AG08395 (cell line): ENCODE results near the gene CD276.

Source experiments
- DNase-seq: peaks from one replicate; pipeline ENCODE4 v3.0.0; 2012; ENCODE audit warnings: mixed read lengths, low spot score

CD276 gene

DNA sequence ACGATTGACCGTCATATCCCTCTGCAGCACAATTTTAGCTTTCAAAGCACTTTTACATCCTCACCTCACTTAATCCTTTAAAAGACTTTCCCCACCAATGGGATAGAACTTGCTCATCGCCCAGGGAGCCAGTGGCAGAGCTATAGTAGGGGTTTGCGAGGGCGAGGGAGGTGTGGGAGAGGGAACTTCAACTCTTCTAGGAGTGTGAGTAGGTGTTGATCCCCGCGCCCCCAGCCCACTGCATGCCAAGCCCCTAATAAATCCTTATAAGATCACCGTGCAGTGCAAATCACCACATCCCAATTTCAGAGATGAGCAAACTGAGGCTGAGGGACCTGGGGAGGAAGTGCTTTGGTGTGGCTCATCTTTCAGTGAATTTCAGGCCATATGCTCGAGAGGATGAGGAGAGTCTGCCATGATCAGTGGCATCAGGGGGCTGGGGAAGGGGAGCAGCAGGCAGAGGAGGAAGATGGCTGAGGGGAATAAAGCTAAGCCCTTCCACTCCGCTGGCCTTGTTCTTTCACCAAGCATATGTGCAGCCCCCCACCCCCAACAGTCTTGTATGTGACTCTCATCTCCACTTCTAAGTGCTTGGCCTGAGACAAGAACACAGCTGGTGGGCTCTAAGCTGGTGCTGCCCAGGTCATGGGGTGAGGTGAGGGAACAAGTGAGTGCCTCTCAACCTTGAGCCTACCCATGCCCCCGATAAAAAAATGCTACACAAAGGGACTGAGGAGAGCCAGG is 63.8 kb downstream of the CD276 start:
- DNase-seq = no peak

GRCh38 chr15:73748730-73749129 is 64.5 kb downstream of the CD276 start:
- DNase-seq = no peak

DNA sequence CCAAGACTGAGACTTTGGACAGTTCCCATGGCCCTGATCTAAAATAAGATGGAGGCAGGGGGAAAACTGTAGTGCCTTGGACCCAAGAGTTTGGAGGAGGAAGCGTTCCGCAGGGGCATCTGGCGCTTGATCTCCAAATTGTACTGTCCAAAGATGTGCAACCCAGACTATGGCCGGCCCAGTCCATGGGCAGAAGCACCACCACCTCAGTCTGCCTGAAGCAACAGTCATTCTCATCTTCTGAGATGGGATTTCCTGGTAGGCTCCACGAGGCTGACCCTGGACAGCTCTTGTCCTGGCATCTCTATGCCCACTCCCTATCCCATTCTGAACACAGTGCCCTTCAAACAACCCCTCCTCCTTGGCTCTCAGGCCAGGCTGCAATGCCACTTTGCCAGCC is 65.3 kb downstream of the CD276 start:
- DNase-seq = no peak

DNA sequence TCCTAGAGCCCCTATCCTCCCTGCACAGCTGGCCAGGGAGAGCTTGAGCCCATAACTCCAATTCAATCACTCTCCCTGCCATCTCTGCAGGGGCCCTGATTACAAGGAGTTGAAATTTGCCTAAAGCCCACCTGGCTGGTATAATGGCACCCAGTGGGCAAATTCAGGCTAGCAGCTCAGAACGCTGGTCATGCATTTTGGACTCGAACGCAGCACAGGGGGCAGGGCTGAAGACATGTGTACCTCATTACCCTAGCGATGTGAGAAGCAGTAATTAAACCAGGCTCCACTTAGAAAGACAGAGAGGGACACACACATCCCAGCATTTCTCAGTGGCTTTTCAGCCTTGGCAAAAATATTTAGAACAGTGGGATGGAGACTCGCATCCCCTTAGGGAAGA is 65.8 kb downstream of the CD276 start:
- DNase-seq = no peak

GRCh38 chr15:73750438-73750837 is 66.3 kb downstream of the CD276 start:
- DNase-seq = no peak

DNA sequence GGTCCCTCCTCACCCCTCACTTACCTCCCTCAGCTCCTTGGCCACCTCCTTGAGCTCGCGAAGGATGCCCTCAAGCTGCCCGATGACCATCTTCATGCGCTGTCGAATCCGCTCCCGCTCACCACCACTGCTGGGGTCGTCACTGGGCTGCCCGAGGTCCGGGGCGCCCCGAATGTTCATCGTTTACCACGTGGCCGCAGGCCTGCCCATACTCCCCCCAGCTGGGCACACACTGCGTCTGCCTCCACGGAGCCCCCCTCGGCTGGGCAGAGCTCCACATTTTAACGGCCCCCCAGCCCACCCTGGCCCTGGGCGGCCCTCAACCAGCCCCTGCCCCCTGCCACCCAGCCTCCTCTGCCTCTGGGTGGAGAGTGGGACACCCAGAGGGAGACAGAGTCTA is 66.8 kb downstream of the CD276 start:
- no peak for DNase-seq

DNA sequence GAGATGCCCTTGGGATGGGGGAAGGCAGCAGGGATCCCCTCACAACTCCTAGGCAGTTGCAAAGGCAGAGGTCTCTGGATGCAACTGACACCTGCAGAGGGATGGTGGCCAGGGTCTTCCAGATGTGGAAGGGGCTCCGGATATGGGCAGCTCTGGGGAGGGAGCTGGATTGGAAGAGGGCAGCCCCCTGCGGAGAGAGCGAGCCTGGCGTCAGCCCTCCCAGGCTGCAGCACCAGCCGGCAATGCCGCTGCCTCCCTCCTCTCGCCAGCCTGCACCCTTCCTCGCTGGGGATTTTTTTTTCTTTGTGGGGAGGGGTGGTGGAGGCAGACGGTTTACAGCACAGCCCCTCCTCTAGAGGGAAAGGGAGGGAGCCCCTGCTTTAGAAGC is 67.3 kb downstream of the CD276 start:
- DNase-seq = no peak

DNA sequence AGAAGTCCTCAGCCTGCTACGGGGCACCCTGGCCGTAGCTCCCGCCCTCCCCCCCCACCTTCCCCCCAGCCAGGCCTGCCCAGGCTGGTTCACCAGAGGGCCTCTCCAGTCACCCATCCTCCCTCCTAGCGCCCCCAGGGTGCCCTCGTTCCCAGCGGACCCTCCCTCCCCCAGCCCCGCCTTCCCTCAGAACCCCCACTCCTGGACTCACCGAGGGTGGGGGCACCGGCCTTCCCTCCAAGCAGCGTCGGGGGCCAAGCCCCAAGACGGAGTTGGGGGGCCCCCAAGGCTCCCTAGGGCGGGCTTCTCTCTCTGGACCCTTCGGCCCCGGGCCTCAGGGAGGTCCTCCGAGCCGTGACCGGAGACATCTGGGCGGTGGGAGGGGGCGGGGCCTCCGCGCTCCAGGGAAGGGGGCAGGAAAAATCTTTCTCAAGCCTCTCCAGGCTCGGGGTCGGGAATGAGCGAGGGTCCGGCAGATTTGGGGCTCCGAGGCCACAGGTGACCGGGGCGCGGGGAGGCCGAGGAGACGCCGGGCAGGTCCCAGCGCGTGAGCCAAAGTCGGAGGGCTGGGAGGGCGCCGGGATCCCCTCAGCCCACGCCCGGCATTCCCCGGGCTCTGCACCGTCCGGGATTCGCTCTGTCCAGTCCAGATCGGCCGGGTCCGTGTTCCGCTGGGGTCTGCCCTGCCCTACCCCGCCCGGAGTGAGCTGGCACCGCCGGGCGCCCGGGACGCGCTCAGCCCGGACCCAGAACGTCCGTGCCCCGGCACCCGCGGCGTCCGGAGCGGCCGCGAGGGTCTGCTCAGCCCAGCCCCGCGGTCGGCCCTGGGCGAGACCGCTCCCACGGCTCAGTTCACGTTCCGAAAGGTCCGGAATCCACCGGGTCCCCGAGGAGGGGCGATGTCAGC is 68.0 kb downstream of the CD276 start:
- DNase-seq = no peak

DNA sequence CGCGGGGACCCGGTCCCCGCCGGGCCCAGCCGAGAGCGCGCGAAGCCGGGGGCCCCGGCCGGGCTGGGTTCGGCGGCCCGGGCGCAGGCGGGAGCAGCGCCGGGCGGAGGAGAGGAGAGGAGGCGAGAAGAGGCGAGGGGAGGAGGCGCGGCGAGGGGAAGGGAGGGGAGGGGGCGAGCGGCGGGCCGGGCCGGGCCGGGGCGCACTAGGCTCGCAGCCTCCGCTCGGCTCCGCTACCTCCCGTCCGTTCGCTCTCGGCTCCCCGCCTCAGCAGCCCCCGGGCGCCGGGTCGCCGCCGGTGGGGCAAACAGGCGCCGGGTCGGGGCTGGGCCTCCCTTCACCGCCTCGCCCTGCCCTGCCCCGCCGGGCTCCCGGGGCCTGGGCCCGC is 68.6 kb downstream of the CD276 start:
- DNase-seq = peak; percentile 35

- DNase-seq = peak; percentile 78
Observed at GRCh38 chr15:73753250-73754130, 69.3 kb downstream of the CD276 start, which contains the start of gene INSYN1. INSYN1 (minus strand) TSS chr15:73753351; CDS start chr15:73751130, 2,221 bp downstream.

DNA sequence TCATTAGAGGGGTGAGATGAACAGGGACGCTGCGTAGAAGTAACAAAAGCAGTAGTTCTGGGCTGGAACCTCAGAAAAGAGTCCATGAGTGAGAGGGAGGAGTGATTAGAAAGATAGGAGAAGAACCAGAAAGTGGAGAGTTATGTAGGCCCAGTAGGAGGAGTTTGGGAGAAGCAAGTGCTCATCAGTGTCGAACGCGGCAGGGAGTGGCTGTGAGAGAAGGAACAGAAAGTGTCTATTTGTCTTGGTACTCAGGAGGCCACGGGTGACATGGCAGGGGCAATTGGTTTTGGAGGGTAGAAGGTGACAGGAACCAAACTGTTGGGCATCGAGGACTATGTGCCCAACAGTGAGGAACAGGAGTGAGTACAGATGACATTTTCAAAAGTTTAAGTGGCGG is 70.3 kb downstream of the CD276 start:
- DNase-seq = no peak

GRCh38 chr15:73755481-73755880 is 71.3 kb downstream of the CD276 start:
- DNase-seq = no peak

DNA sequence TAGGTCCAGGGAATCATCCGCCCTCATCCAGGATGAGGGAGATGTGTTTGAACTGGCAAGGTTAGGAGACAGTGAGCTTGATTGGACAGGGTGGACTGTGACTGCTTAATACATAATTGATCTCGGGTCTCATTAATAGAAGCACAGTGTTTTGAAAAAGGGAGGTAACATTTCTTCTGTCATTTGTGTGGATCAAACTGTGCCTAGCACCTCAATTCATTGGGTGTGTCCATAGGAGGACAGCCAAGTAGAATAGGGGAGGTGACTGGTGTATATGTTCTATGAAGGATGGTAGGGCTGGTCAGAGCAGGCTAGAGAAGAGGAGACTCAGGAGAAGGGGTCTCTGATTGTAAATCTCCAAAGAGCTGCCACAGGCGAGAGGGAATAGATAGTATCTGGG is 71.8 kb downstream of the CD276 start:
- no peak for DNase-seq

GRCh38 chr15:73756390-73756789 is 72.2 kb downstream of the CD276 start:
- no peak for DNase-seq

- no peak for DNase-seq
Observed at GRCh38 chr15:73756947-73757513, 72.8 kb downstream of the CD276 start.

GRCh38 chr15:73757571-73757970 is 73.4 kb downstream of the CD276 start:
- no peak for DNase-seq

- DNase-seq = no peak
Observed at GRCh38 chr15:73758461-73758860, 74.3 kb downstream of the CD276 start.

- DNase-seq = no peak
Observed at GRCh38 chr15:73760330-73761329, 76.4 kb downstream of the CD276 start.

GRCh38 chr15:73763931-73764330 is 79.7 kb downstream of the CD276 start:
- no peak for DNase-seq
